Measurements from ENCODE around the gene CAMK1. TPM values are rescaled to one million over a fixed set of nuclear protein-coding genes. Genes with fewer than 3 reads are reported as not detected.

Gene CAMK1
- total RNA-seq, 1 experiment from 2014 or later = 9.7 TPM

- ChIA-PET CTCF (no interaction called here), POLR2A (no interaction called here)
- BruUV-seq (replicated peaks) = no TSS peak
- intact Hi-C loops (cut with micrococcal nuclease; ENCODE audit: unreplicated experiment) = no loop called here
- H3K4me3 Mint-ChIP-seq (ENCODE audit: unreplicated experiment) = no peak overlapping the region
- no peaks in the 10 kb centered on the region for H3K27me3 Mint-ChIP-seq (ENCODE audit: insufficient read depth, unreplicated experiment)
- no peaks in the 10 kb centered on the region for H3K4me1 Mint-ChIP-seq (ENCODE audit: low read depth, unreplicated experiment)
- Histone ChIP-seq H3K4me3 (ENCODE audit: low read depth, low read length) (no peak overlapping the region), H3K4me1 (no peaks in the 10 kb centered on the region), H3K27me3 (replicated peaks; ENCODE audit: control insufficient read depth, insufficient read depth, low read length) (no peaks in the 10 kb centered on the region), H3K9me3 (no peaks in the 10 kb centered on the region), H3K36me3 (ENCODE audit: control insufficient read depth, insufficient read depth, low read length) (no peaks in the 10 kb centered on the region; the same call in 1 of the 2 replicates)
- no peaks in the 10 kb centered on the region for H3K9me3 Mint-ChIP-seq (ENCODE audit: unreplicated experiment)
- H3K36me3 Mint-ChIP-seq (ENCODE audit: insufficient read depth, unreplicated experiment) = peaks cover 16% of the 10 kb centered on the region
- DNase-seq = no peak
- TF ChIP-seq, protein P1, sequence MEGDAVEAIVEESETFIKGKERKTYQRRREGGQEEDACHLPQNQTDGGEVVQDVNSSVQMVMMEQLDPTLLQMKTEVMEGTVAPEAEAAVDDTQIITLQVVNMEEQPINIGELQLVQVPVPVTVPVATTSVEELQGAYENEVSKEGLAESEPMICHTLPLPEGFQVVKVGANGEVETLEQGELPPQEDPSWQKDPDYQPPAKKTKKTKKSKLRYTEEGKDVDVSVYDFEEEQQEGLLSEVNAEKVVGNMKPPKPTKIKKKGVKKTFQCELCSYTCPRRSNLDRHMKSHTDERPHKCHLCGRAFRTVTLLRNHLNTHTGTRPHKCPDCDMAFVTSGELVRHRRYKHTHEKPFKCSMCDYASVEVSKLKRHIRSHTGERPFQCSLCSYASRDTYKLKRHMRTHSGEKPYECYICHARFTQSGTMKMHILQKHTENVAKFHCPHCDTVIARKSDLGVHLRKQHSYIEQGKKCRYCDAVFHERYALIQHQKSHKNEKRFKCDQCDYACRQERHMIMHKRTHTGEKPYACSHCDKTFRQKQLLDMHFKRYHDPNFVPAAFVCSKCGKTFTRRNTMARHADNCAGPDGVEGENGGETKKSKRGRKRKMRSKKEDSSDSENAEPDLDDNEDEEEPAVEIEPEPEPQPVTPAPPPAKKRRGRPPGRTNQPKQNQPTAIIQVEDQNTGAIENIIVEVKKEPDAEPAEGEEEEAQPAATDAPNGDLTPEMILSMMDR (IDR thresholded peaks at IDR 0.05; ENCODE audit: insufficient read depth in 1 of 2, low read depth in 1 of 2, low read length in 1 of 2, severe bottlenecking in 1 of 2, unreplicated experiment in 1 of 2) = no peak
- H3K27ac Mint-ChIP-seq (ENCODE audit: unreplicated experiment) = no peak overlapping the region
These were observed 10.7 kb upstream of the CAMK1 start for GRCh38 chr3:9780458-9780812.

DNA sequence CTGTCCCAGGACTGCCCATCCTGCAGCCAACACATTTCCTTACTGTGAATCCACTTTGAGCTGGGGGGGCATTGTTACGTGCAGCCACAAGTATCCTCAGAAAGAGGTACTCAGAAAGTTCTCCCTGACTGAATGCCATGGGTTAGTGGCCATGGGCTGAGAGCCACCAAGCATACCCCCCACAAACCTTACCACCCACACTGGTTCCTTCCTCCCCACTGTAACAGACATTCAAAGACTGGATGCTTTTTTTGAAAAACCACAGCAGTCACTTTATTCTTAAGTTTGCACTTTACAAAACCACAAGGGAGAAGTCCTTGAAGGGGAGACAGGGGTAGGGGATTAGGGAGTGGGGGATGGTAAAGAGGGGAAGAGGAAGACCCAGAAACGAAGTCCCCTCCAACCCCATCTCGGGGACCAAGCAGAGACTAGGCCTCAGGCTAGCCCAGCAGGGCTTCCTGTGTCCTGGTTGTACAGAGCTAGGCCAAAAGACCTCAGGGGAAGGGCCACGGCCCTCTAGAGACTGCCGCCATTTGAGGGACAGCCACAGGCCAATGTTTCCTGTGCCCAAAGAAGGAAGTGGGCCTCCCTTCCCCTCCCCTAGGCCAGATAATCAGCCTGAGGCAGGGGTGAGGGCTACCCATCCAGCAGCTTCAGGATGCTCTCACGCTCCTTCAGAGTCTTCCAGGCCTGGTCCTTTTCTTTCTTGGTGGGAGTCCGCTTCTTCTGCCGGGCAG lies 10.1 kb upstream of the CAMK1 start:
- no peaks in the 10 kb centered on the region for H3K4me1 Mint-ChIP-seq (ENCODE audit: low read depth, unreplicated experiment)
- TF ChIP-seq, protein P1 (IDR thresholded peaks at IDR 0.05; ENCODE audit: insufficient read depth in 1 of 2, low read depth in 1 of 2, low read length in 1 of 2, severe bottlenecking in 1 of 2, unreplicated experiment in 1 of 2) = no peak
- H3K9me3 Mint-ChIP-seq (ENCODE audit: unreplicated experiment) = no peaks in the 10 kb centered on the region
- no peak overlapping the region for H3K4me3 Mint-ChIP-seq (ENCODE audit: unreplicated experiment)
- Histone ChIP-seq H3K27me3 (replicated peaks; ENCODE audit: control insufficient read depth, insufficient read depth, low read length) (no peaks in the 10 kb centered on the region), H3K4me3 (ENCODE audit: low read depth, low read length) (no peak overlapping the region), H3K36me3 (ENCODE audit: control insufficient read depth, insufficient read depth, low read length) (no peaks in the 10 kb centered on the region; the same call in 1 of the 2 replicates), H3K9me3 (no peaks in the 10 kb centered on the region), H3K4me1 (no peaks in the 10 kb centered on the region)
- no peaks in the 10 kb centered on the region for H3K27me3 Mint-ChIP-seq (ENCODE audit: insufficient read depth, unreplicated experiment)
- BruUV-seq (replicated peaks) = TSS peak; percentile 74
- no peak overlapping the region for H3K27ac Mint-ChIP-seq (ENCODE audit: unreplicated experiment)
- no peak for DNase-seq
- POLR2A ChIA-PET = no interaction called here
- peaks cover 12% of the 10 kb centered on the region for H3K36me3 Mint-ChIP-seq (ENCODE audit: insufficient read depth, unreplicated experiment)
- intact Hi-C loops (cut with micrococcal nuclease; ENCODE audit: unreplicated experiment) = no loop called here
- CTCF ChIA-PET = no interaction called here

- no peaks in the 10 kb centered on the region for H3K9me3 ChIP-seq
- DNase-seq = no peak
- TF ChIP-seq, protein P1 (IDR thresholded peaks at IDR 0.05; ENCODE audit: insufficient read depth in 1 of 2, low read depth in 1 of 2, low read length in 1 of 2, severe bottlenecking in 1 of 2, unreplicated experiment in 1 of 2) = no peak
- CTCF ChIA-PET = no interaction called here
- no peaks in the 10 kb centered on the region for H3K4me1 ChIP-seq
- Mint-ChIP-seq H3K4me3 (ENCODE audit: unreplicated experiment) (no peak overlapping the region), H3K4me1 (ENCODE audit: low read depth, unreplicated experiment) (no peaks in the 10 kb centered on the region), H3K36me3 (ENCODE audit: insufficient read depth, unreplicated experiment) (peaks cover 12% of the 10 kb centered on the region), H3K9me3 (ENCODE audit: unreplicated experiment) (no peaks in the 10 kb centered on the region), H3K27ac (ENCODE audit: unreplicated experiment) (no peak overlapping the region), H3K27me3 (ENCODE audit: insufficient read depth, unreplicated experiment) (no peaks in the 10 kb centered on the region)
- POLR2A ChIA-PET = interaction anchor here (1.2 kb wide), 1 partner anchor 14 kb away, joined by 3 read pairs; the partner anchor contains the start of gene ARPC4
- no peaks in the 10 kb centered on the region; the same call in 1 of the 2 replicates for H3K36me3 ChIP-seq (ENCODE audit: control insufficient read depth, insufficient read depth, low read length)
- H3K27me3 ChIP-seq (replicated peaks; ENCODE audit: control insufficient read depth, insufficient read depth, low read length) = no peaks in the 10 kb centered on the region
- H3K4me3 ChIP-seq (ENCODE audit: low read depth, low read length) = no peak overlapping the region
- intact Hi-C loops (cut with micrococcal nuclease; ENCODE audit: unreplicated experiment) = no loop called here
- BruUV-seq (replicated peaks) = no TSS peak
These were observed 9.4 kb upstream of the CAMK1 start for GRCh38 chr3:9779075-9779593.

Data from Caco-2 (cell line).